Measurements from ENCODE around the gene MYADML2. TPM values are rescaled to one million over a fixed set of nuclear protein-coding genes. Genes with fewer than 3 reads are reported as not detected.

Gene MYADML2
- total and polyA plus RNA-seq, 2 experiments from 2014 or later, result 0.70 to 1.7 TPM

- Histone ChIP-seq H3F3A (replicated peaks; ENCODE audit: low read depth) (peaks cover 20% of the 10 kb centered on the region), H3K4me1 (ENCODE audit: insufficient read depth) (peaks cover 6% of the 10 kb centered on the region), H3K4me3 (no peak overlapping the region), H3K27ac (ENCODE audit: low read depth) (no peak overlapping the region), H3K9me2 (ENCODE audit: insufficient read depth) (no peaks in the 10 kb centered on the region), H3K27me3 (ENCODE audit: insufficient read depth) (peaks cover 12% of the 10 kb centered on the region), H2AFZ (no peak overlapping the region), H4K20me1 (replicated peaks; ENCODE audit: insufficient read depth) (peaks cover 9% of the 10 kb centered on the region), H3K79me2 (replicated peaks; ENCODE audit: insufficient read depth) (peaks cover 7% of the 10 kb centered on the region), H3K36me3 (ENCODE audit: insufficient read depth) (peaks cover 6% of the 10 kb centered on the region; the same call in 1 of the 2 replicates), H3K4me2 (no peak overlapping the region)
- Mint-ChIP-seq H3K36me3 (ENCODE audit: low read depth) (no peaks in the 10 kb centered on the region; the same call in 2 of the 3 replicates), H3K4me3 (no peak overlapping the region), H3K9me3 (no peaks in the 10 kb centered on the region), H3K27ac (no peak overlapping the region), H3K27me3 (ENCODE audit: insufficient read depth, low read depth, poor library complexity) (peaks cover 16% of the 10 kb centered on the region), H3K4me1 (peaks cover 5% of the 10 kb centered on the region; the same call in 2 of the 3 replicates)
- TF ChIP-seq EZH2phosphoT487 (IDR thresholded peaks at IDR 0.05; ENCODE audit: unreplicated experiment), result no peak
- no peak for TF ChIP-seq ETS1 (IDR thresholded peaks at IDR 0.05)
- no peak for TF ChIP-seq POLR2AphosphoS5 (IDR thresholded peaks at IDR 0.05; ENCODE audit: low read depth)
- no peak for TF ChIP-seq CREB1 (CRISPR knock-in tag; IDR thresholded peaks at IDR 0.05; ENCODE audit: low read depth)
- TF ChIP-seq REST (IDR thresholded peaks at IDR 0.05; ENCODE audit: unreplicated experiment), result no peak
- TF ChIP-seq ZNF114 (CRISPR knock-in tag; IDR thresholded peaks at IDR 0.05), result no peak
- no peak for TF ChIP-seq CTCF (conservative IDR thresholded peaks at IDR 0.05; ENCODE audit: low read depth in 2 of 2)
- TF ChIP-seq NANOG (IDR thresholded peaks at IDR 0.05; ENCODE audit: borderline replicate concordance), result no peak
- DNase-seq (ENCODE audit: low spot score), result no peak
- ATAC-seq, result no peak
Measured at GRCh38 chr17:81905993-81906392, 41.0 kb downstream of the MYADML2 start.

- Histone ChIP-seq H3K4me1 (ENCODE audit: insufficient read depth) (peaks cover 6% of the 10 kb centered on the region), H4K20me1 (replicated peaks; ENCODE audit: insufficient read depth) (peaks cover 8% of the 10 kb centered on the region), H3K36me3 (ENCODE audit: insufficient read depth) (peaks cover 6% of the 10 kb centered on the region; the same call in 1 of the 2 replicates), H3K4me2 (no peak overlapping the region), H3K27ac (ENCODE audit: low read depth) (no peak overlapping the region), H3K27me3 (ENCODE audit: insufficient read depth) (peaks cover 17% of the 10 kb centered on the region), H3K4me3 (no peak overlapping the region), H3K9me2 (ENCODE audit: insufficient read depth) (no peaks in the 10 kb centered on the region), H3K79me2 (replicated peaks; ENCODE audit: insufficient read depth) (peaks cover 7% of the 10 kb centered on the region), H2AFZ (no peak overlapping the region), H3F3A (replicated peaks; ENCODE audit: low read depth) (peaks cover 19% of the 10 kb centered on the region)
- Mint-ChIP-seq H3K36me3 (ENCODE audit: low read depth) (peaks cover 2% of the 10 kb centered on the region; the same call in 2 of the 3 replicates), H3K4me3 (no peak overlapping the region), H3K27me3 (ENCODE audit: insufficient read depth, low read depth, poor library complexity) (peaks cover 20% of the 10 kb centered on the region), H3K27ac (no peak overlapping the region), H3K9me3 (no peaks in the 10 kb centered on the region), H3K4me1 (peaks cover 5% of the 10 kb centered on the region; the same call in 2 of the 3 replicates)
- ATAC-seq (no peak), DNase-seq (ENCODE audit: low spot score) (no peak)
- TF ChIP-seq EZH2 (IDR thresholded peaks at IDR 0.05; ENCODE audit: low read depth, unreplicated experiment) (no peak), CREB1 (CRISPR knock-in tag; IDR thresholded peaks at IDR 0.05; ENCODE audit: low read depth) (no peak), STAT1 (IDR thresholded peaks at IDR 0.05; ENCODE audit: unreplicated experiment) (no peak), JUNB (IDR thresholded peaks at IDR 0.05; ENCODE audit: unreplicated experiment) (no peak), ZNF331 (CRISPR knock-in tag; IDR thresholded peaks at IDR 0.05; ENCODE audit: low read depth) (no peak)
Measured at GRCh38 chr17:81905424-81905875, 41.6 kb downstream of the MYADML2 start.

Data from GM23338 (cell line).